HEK293 (cell line): ENCODE data around the gene FBXO17.

Source experiments
- MYNN ChIP-seq: fragments of 450-650 bp; formaldehyde crosslinking; IDR thresholded peaks from 2 replicates; pipeline ENCODE4 v1.5.1; 2016; ENCODE audit warnings: missing biosample characterization, missing genetic modification characterization, borderline replicate concordance
- OSR2 ChIP-seq: fragments of 450-650 bp; formaldehyde crosslinking; IDR thresholded peaks from 2 replicates; pipeline ENCODE4 v1.5.1; 2016; ENCODE audit warnings: missing biosample characterization, missing genetic modification characterization
- OVOL3 ChIP-seq: fragments of 450-650 bp; formaldehyde crosslinking; IDR thresholded peaks from 2 replicates; pipeline ENCODE4 v1.5.1; 2016; ENCODE audit warnings: missing biosample characterization, missing genetic modification characterization
- PRDM4 ChIP-seq: fragments of 450-650 bp; formaldehyde crosslinking; IDR thresholded peaks from 2 replicates; pipeline ENCODE4 v1.5.1; 2017; ENCODE audit warnings: missing biosample characterization, missing genetic modification characterization
- PRDM6 ChIP-seq: fragments of 450-650 bp; formaldehyde crosslinking; IDR thresholded peaks from 2 replicates; pipeline ENCODE4 v1.5.1; 2017; ENCODE audit warnings: missing biosample characterization, missing genetic modification characterization
- SALL2 ChIP-seq: fragments of 450-650 bp; formaldehyde crosslinking; IDR thresholded peaks from 2 replicates; pipeline ENCODE4 v1.5.0; 2017; ENCODE audit warnings: missing biosample characterization, mild to moderate bottlenecking, missing genetic modification characterization, borderline replicate concordance
- ZNF138 ChIP-seq: fragments of 450-650 bp; formaldehyde crosslinking; IDR thresholded peaks from 2 replicates; pipeline ENCODE4 v1.5.1; 2016; ENCODE audit warnings: missing biosample characterization, missing genetic modification characterization, borderline replicate concordance
- ZNF148 ChIP-seq: fragments of 450-650 bp; formaldehyde crosslinking; IDR thresholded peaks from 2 replicates; pipeline ENCODE4 v1.5.0; 2017; ENCODE audit warnings: missing biosample characterization, missing genetic modification characterization, borderline replicate concordance
- ZNF248 ChIP-seq: fragments of 450-650 bp; formaldehyde crosslinking; IDR thresholded peaks from 2 replicates; pipeline ENCODE4 v1.5.1; 2017; ENCODE audit warnings: missing biosample characterization, missing genetic modification characterization
- ZNF280C ChIP-seq: fragments of 450-650 bp; formaldehyde crosslinking; IDR thresholded peaks from 2 replicates; pipeline ENCODE4 v1.5.1; 2016; ENCODE audit warnings: missing biosample characterization, missing genetic modification characterization
- ZNF354C ChIP-seq: fragments of 450-650 bp; formaldehyde crosslinking; IDR thresholded peaks from 2 replicates; pipeline ENCODE4 v1.5.1; 2016; ENCODE audit warnings: missing biosample characterization, missing genetic modification characterization, low read depth, borderline replicate concordance
- ZNF416 ChIP-seq: fragments of 450-650 bp; formaldehyde crosslinking; IDR thresholded peaks from 2 replicates; pipeline ENCODE4 v1.5.1; 2016; ENCODE audit warnings: missing biosample characterization, missing genetic modification characterization
- ZNF621 ChIP-seq: fragments of 450-650 bp; formaldehyde crosslinking; IDR thresholded peaks from 2 replicates; pipeline ENCODE4 v1.5.1; 2017; ENCODE audit warnings: missing biosample characterization, missing genetic modification characterization
- ZNF623 ChIP-seq: fragments of 450-650 bp; formaldehyde crosslinking; IDR thresholded peaks from 2 replicates; pipeline ENCODE4 v1.5.1; 2016; ENCODE audit warnings: missing biosample characterization, missing genetic modification characterization
- ZNF624 ChIP-seq: fragments of 450-650 bp; formaldehyde crosslinking; IDR thresholded peaks from 2 replicates; pipeline ENCODE4 v1.5.1; 2017; ENCODE audit warnings: missing biosample characterization, missing genetic modification characterization
- ZNF660 ChIP-seq: fragments of 450-650 bp; IDR thresholded peaks from 2 replicates; pipeline ENCODE4 v1.5.1; 2018; ENCODE audit warnings: missing biosample characterization, mild to moderate bottlenecking, missing genetic modification characterization
- ZNF692 ChIP-seq: fragments of 450-650 bp; formaldehyde crosslinking; IDR thresholded peaks from 2 replicates; pipeline ENCODE4 v1.5.1; 2016; ENCODE audit warnings: missing biosample characterization, missing genetic modification characterization
- ZNF707 ChIP-seq: fragments of 450-650 bp; formaldehyde crosslinking; IDR thresholded peaks from 2 replicates; pipeline ENCODE4 v1.5.1; 2016; ENCODE audit warnings: missing biosample characterization, missing genetic modification characterization
- ZNF776 ChIP-seq: fragments of 450-650 bp; formaldehyde crosslinking; IDR thresholded peaks from 2 replicates; pipeline ENCODE4 v1.5.0; 2017; ENCODE audit warnings: missing biosample characterization, missing genetic modification characterization, borderline replicate concordance
- ZNF785 ChIP-seq: fragments of 450-650 bp; formaldehyde crosslinking; IDR thresholded peaks from 2 replicates; pipeline ENCODE4 v1.5.1; 2016; ENCODE audit warnings: missing biosample characterization, missing genetic modification characterization
- ZNF791 ChIP-seq: fragments of 450-650 bp; formaldehyde crosslinking; IDR thresholded peaks from 2 replicates; pipeline ENCODE4 v1.5.1; 2016; ENCODE audit warnings: missing biosample characterization, missing genetic modification characterization
- ZSCAN18 ChIP-seq: fragments of 450-650 bp; formaldehyde crosslinking; IDR thresholded peaks from 2 replicates; pipeline ENCODE4 v1.5.1; 2016; ENCODE audit warnings: missing biosample characterization, missing genetic modification characterization
- ZSCAN30 ChIP-seq: fragments of 450-650 bp; IDR thresholded peaks from 2 replicates; pipeline ENCODE4 v1.5.1; 2018; ENCODE audit warnings: missing biosample characterization, mild to moderate bottlenecking, missing genetic modification characterization, moderate library complexity
- TF ChIP-seq, protein P1 (sequence below): fragments of 450-650 bp; IDR thresholded peaks from 2 replicates; pipeline ENCODE4 v1.5.1; 2018; ENCODE audit warnings: missing biosample characterization, mild to moderate bottlenecking, missing genetic modification characterization

The FBXO17 gene

DNA sequence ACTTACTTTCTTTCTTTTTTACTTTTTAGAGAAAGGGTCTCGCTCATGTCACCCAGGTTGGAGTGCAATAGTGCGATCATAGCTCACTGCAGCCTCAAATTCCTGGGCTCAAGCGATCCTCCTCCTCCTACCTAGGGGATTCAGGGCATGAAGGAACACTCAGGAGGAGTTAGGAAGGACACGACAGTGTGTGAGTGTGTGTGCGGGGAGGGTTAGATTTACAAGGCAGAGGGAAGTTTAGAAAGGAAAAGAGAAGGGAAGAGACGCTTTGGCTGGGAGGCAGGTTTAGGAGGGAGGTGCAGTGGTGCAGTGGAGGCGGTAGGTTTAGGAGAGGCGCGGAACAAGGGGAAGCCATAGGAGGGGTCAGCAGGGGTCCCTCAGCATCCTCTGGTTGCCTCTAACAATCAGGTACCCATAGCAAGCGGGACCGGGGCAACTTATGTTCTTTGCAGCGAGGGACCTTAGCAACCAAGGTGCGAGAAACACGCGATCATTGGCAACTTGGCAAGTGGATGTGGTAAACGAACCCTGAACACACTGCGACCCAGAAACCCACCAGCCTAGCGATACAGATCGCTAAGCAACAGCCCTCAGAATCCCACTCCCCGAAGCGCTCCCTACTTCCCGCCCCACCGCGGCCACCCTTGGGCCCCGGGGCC, 76.6 kb downstream of the FBXO17 start (continued):
- 0 out of 2 replicates have a peak, but pooled peaks have one; percentile 11 for TF ChIP-seq ZNF623 (tag by site-specific recombination)
- no peak for TF ChIP-seq PRDM6
- TF ChIP-seq ZNF776 (tag by site-specific recombination), result no peak
- no peak for TF ChIP-seq SALL2 (tag by site-specific recombination)
- 0 out of 2 replicates have a peak, but pooled peaks have one; percentile 33 for TF ChIP-seq OVOL3 (tag by site-specific recombination)
- no peak for TF ChIP-seq ZNF354C
- no peak for TF ChIP-seq ZNF148 (tag by site-specific recombination)
- TF ChIP-seq ZSCAN30 (tag by site-specific recombination), result peak; percentile 86
- TF ChIP-seq ZNF791 (tag by site-specific recombination), result no peak
- TF ChIP-seq ZNF692 (tag by site-specific recombination), result no peak; the same call in none of the 2 replicates
- TF ChIP-seq ZNF621 (tag by site-specific recombination), result no peak
- TF ChIP-seq ZNF280C (tag by site-specific recombination), result no peak
- TF ChIP-seq OSR2 (tag by site-specific recombination), result no peak
- TF ChIP-seq PRDM4 (tag by site-specific recombination), result no peak
- 0 out of 2 replicates have a peak, but pooled peaks have one; percentile 6 for TF ChIP-seq ZSCAN18 (tag by site-specific recombination)
- TF ChIP-seq, protein P1, sequence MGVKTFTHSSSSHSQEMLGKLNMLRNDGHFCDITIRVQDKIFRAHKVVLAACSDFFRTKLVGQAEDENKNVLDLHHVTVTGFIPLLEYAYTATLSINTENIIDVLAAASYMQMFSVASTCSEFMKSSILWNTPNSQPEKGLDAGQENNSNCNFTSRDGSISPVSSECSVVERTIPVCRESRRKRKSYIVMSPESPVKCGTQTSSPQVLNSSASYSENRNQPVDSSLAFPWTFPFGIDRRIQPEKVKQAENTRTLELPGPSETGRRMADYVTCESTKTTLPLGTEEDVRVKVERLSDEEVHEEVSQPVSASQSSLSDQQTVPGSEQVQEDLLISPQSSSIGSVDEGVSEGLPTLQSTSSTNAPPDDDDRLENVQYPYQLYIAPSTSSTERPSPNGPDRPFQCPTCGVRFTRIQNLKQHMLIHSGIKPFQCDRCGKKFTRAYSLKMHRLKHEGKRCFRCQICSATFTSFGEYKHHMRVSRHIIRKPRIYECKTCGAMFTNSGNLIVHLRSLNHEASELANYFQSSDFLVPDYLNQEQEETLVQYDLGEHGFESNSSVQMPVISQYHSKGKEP (tag by site-specific recombination), result no peak
- TF ChIP-seq ZNF785 (tag by site-specific recombination), result 0 out of 2 replicates have a peak, but pooled peaks have one; percentile 54
- TF ChIP-seq ZNF416, result peak; percentile 60; the same call in 1 of the 2 replicates
- no peak for TF ChIP-seq ZNF248
- TF ChIP-seq ZNF624, result 0 out of 2 replicates have a peak, but pooled peaks have one; percentile 32
- TF ChIP-seq ZNF660, result no peak
- no peak for TF ChIP-seq ZNF707 (tag by site-specific recombination)
- 0 out of 2 replicates have a peak, but pooled peaks have one; percentile 18 for TF ChIP-seq MYNN
- peak; percentile 93 for TF ChIP-seq ZNF138 (tag by site-specific recombination)
